ENCODE data around the gene IRGC. TPM values are rescaled to one million over a fixed set of nuclear protein-coding genes. Genes with fewer than 3 reads are reported as not detected.
A peak's percentile ranks its signal among the peaks of the same experiment; 100 is the strongest.

IRGC gene
- total and polyA plus RNA-seq, 9 of the 15 experiments (the other 6 are each of a cell fraction or from before 2014, with no cell fraction given), result not detected

DNA sequence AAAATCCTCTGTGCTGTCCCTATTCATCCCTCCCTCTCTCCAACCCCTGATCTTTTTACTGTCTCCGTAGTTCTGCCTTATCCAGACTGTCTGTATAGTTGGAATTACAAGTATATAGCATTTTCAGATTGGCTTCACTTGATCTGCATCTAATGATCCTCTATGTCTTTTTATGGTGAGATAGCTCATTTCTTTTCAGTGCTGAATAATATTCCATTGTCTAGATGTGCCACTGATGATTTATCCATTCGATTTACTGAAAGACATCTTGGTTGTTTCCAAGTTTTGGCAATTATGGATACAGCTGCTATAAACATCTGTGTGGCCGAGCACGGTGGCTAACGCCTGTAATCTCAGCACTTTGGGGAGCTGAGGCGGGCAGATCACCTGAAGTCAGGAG, 19.1 kb downstream of the IRGC start:
- no peak overlapping the region for H3K4me3 ChIP-seq
- H3K4me2 ChIP-seq (ENCODE audit: insufficient read depth, low read length), result no peak overlapping the region
- intact Hi-C loops (cut with micrococcal nuclease), result no loop called here
- H3K27me3 ChIP-seq (ENCODE audit: control insufficient read depth in 2 of 2, insufficient read depth in 2 of 2, low read length in 2 of 2), result no peaks in the 10 kb centered on the region
- ATAC-seq (no peak), FAIRE-seq (peak; percentile 40), DNase-seq (ENCODE audit: extremely low read depth in 1 of 4, low spot score in 3 of 4) (no peak)
- in situ Hi-C loops (cut with MboI), result no loop called here
- peaks cover 91% of the 10 kb centered on the region for H3K36me3 ChIP-seq (ENCODE audit: control insufficient read depth, insufficient read depth, low read length)
- H3K27ac ChIP-seq (ENCODE audit: extremely low read depth, low read depth, low read length), result no peak overlapping the region
- H2AFZ ChIP-seq (ENCODE audit: low read depth, low read length), result no peak overlapping the region
- no peaks in the 10 kb centered on the region for H3K9me3 ChIP-seq (replicated peaks; ENCODE audit: control insufficient read depth, insufficient read depth, low read depth, low read length)
- H3K4me1 ChIP-seq (replicated peaks in 1 of 2; ENCODE audit: control insufficient read depth in 2 of 2, insufficient read depth in 2 of 2, low read length in 2 of 2), result no peaks in the 10 kb centered on the region
- H3K79me2 ChIP-seq (ENCODE audit: control insufficient read depth, insufficient read depth, low read length), result no peaks in the 10 kb centered on the region
- no peak overlapping the region for H3K9ac ChIP-seq (ENCODE audit: insufficient read depth in 1 of 2, low read depth in 2 of 2, low read length in 2 of 2)
- no peaks in the 10 kb centered on the region for H4K20me1 ChIP-seq (replicated peaks; ENCODE audit: control insufficient read depth, insufficient read depth, low read length)
- BruUV-seq (replicated peaks), result no TSS peak
- POLR2A ChIA-PET, result interaction anchor here (1.5 kb wide), 1 partner anchor 9 kb away, joined by 8 read pairs; no protein-coding TSS in a partner anchor
- TF ChIP-seq ZNF146 (CRISPR knock-in tag; IDR thresholded peaks at IDR 0.05; ENCODE audit: unreplicated experiment), result peak; percentile 21
- TF ChIP-seq, protein P1, sequence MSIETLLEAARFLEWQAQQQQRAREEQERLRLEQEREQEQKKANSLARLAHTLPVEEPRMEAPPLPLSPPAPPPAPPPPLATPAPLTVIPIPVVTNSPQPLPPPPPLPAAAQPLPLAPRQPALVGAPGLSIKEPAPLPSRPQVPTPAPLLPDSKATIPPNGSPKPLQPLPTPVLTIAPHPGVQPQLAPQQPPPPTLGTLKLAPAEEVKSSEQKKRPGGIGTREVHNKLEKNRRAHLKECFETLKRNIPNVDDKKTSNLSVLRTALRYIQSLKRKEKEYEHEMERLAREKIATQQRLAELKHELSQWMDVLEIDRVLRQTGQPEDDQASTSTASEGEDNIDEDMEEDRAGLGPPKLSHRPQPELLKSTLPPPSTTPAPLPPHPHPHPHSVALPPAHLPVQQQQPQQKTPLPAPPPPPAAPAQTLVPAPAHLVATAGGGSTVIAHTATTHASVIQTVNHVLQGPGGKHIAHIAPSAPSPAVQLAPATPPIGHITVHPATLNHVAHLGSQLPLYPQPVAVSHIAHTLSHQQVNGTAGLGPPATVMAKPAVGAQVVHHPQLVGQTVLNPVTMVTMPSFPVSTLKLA (conservative IDR thresholded peaks at IDR 0.05), result no peak
- 93% methylated on average over 6 of the region's 6 CpGs for WGBS (ENCODE audit: insufficient coverage, low coverage, missing lambda C conversion rate)
- H3K9me1 ChIP-seq (ENCODE audit: control insufficient read depth, insufficient read depth, low read length), result peaks cover 4% of the 10 kb centered on the region
- CTCF ChIA-PET (ENCODE audit: low intra/inter-chr PET ratio), result no interaction called here

DNA sequence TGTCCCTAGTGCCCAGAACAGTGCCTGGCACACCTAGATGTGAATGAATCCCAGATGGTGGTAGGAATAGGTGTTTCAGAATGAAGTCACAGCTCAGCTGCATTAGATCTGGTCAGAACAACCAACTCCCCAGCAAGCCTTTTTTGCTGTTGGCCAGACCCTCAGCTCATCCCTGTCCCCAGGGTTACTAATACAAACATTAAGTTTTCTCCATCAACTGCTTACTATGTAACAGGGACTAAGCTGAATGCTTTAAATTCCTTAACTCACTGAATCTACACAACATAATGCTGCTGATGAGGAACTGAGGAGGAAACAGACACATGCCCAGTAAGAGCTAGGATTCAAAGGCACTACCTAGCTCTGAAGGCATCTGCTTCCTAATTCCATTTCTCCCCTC, 20.1 kb downstream of the IRGC start:
- Histone ChIP-seq H3K4me2 (ENCODE audit: insufficient read depth, low read length) (no peak overlapping the region), H3K27me3 (ENCODE audit: control insufficient read depth in 2 of 2, insufficient read depth in 2 of 2, low read length in 2 of 2) (no peaks in the 10 kb centered on the region), H3K4me3 (no peak overlapping the region), H3K9me1 (ENCODE audit: control insufficient read depth, insufficient read depth, low read length) (peaks cover 4% of the 10 kb centered on the region), H3K4me1 (replicated peaks in 1 of 2; ENCODE audit: control insufficient read depth in 2 of 2, insufficient read depth in 2 of 2, low read length in 2 of 2) (no peaks in the 10 kb centered on the region), H3K9ac (ENCODE audit: insufficient read depth in 1 of 2, low read depth in 2 of 2, low read length in 2 of 2) (no peak overlapping the region), H3K36me3 (ENCODE audit: control insufficient read depth, insufficient read depth, low read length) (peaks cover 94% of the 10 kb centered on the region), H4K20me1 (replicated peaks; ENCODE audit: control insufficient read depth, insufficient read depth, low read length) (no peaks in the 10 kb centered on the region; the same call in 1 of the 2 replicates), H3K79me2 (ENCODE audit: control insufficient read depth, insufficient read depth, low read length) (no peaks in the 10 kb centered on the region), H3K9me3 (replicated peaks; ENCODE audit: control insufficient read depth, insufficient read depth, low read depth, low read length) (no peaks in the 10 kb centered on the region), H2AFZ (ENCODE audit: low read depth, low read length) (no peak overlapping the region), H3K27ac (ENCODE audit: extremely low read depth, low read depth, low read length) (no peak overlapping the region)
- intact Hi-C loops (cut with micrococcal nuclease) (no loop called here), in situ Hi-C loops (cut with MboI) (no loop called here)
- DNase-seq (ENCODE audit: extremely low read depth in 1 of 4, low spot score in 3 of 4), result no peak
- no peak for TF ChIP-seq YY1 (IDR thresholded peaks at IDR 0.05; ENCODE audit: borderline replicate concordance in 1 of 3, control insufficient read depth in 1 of 3, extremely low read depth in 1 of 3, insufficient read depth in 3 of 3, insufficient read length in 1 of 3, insufficient replicate concordance in 2 of 3, low read depth in 1 of 3, low read length in 2 of 3)
- no peak for TF ChIP-seq LEF1 (IDR thresholded peaks at IDR 0.05)
- no peak for TF ChIP-seq CXXC5 (CRISPR knock-in tag; IDR thresholded peaks at IDR 0.05)
- no peak for TF ChIP-seq ZNF146 (CRISPR knock-in tag; IDR thresholded peaks at IDR 0.05; ENCODE audit: unreplicated experiment)
- TF ChIP-seq, protein P2, sequence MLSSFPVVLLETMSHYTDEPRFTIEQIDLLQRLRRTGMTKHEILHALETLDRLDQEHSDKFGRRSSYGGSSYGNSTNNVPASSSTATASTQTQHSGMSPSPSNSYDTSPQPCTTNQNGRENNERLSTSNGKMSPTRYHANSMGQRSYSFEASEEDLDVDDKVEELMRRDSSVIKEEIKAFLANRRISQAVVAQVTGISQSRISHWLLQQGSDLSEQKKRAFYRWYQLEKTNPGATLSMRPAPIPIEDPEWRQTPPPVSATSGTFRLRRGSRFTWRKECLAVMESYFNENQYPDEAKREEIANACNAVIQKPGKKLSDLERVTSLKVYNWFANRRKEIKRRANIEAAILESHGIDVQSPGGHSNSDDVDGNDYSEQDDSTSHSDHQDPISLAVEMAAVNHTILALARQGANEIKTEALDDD (IDR thresholded peaks at IDR 0.05), result no peak
- TF ChIP-seq, protein P3, sequence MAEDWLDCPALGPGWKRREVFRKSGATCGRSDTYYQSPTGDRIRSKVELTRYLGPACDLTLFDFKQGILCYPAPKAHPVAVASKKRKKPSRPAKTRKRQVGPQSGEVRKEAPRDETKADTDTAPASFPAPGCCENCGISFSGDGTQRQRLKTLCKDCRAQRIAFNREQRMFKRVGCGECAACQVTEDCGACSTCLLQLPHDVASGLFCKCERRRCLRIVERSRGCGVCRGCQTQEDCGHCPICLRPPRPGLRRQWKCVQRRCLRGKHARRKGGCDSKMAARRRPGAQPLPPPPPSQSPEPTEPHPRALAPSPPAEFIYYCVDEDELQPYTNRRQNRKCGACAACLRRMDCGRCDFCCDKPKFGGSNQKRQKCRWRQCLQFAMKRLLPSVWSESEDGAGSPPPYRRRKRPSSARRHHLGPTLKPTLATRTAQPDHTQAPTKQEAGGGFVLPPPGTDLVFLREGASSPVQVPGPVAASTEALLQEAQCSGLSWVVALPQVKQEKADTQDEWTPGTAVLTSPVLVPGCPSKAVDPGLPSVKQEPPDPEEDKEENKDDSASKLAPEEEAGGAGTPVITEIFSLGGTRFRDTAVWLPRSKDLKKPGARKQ (CRISPR knock-in tag; IDR thresholded peaks at IDR 0.05), result no peak
- no peak for TF ChIP-seq CBX2 (IDR thresholded peaks at IDR 0.05; ENCODE audit: insufficient read depth, low read length, poor library complexity, severe bottlenecking)
- TF ChIP-seq KDM5B (IDR thresholded peaks at IDR 0.05; ENCODE audit: insufficient replicate concordance, low read depth, low read length), result no peak
- POLR2A ChIA-PET, result interaction anchor here (1.0 to 1.5 kb wide), 3 partner anchors 10 to 19 kb away, joined by 3 to 8 read pairs (median 3); partner anchors contain the start of gene SMG9
- no peak for ATAC-seq
- CTCF ChIA-PET (ENCODE audit: low intra/inter-chr PET ratio), result no interaction called here
- BruUV-seq (replicated peaks), result TSS peak; percentile 21
- no peak for FAIRE-seq

Measured in K562 (cell line).